Fibroblast of skin of abdomen (primary cell): ENCODE measurements around the gene RASSF10.

Source experiments
- DNase-seq: peaks from one replicate; pipeline ENCODE4 v3.0.0-alpha.2; 2013

RASSF10 gene

DNA sequence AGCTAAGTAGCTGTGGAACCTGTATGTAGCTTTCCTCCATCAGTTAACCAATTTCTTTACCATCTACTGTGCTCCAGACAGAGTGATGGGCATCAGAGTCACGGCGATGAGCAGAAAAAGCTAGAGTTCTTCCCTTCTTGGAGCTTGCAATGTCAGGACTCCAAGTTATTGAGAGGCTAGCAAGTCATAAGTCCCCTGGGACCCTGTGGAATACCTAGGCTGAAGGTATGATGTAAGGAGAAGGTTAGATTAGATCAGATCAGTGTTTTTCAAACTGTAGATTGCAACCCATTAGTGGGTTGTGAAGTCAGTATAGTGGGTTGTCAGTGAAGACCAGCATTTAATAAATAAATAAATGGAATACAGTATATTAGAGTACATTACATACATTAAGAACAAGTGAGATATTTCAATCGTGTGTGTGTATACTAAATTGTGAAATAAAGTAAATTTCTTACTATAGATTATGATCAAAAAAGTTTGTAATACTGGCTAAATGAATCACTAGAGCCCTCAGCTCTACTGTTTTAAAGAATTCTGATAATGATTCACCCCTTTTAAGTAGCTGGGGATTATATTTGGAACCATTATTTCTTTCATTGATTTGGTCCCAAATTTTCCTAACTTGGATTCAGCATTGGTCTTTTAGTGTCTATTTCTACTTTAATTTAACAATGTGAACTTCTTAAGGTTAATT is 52.3 kb downstream of the RASSF10 start:
- peak; percentile 56 for DNase-seq
